H9 (cell line): ENCODE measurements around the gene RBKS. TPM values are rescaled to one million over a fixed set of nuclear protein-coding genes. Genes with fewer than 3 reads are reported as not detected.

Source experiments
- DNase-seq: peaks from one replicate; pipeline ENCODE4 v3.0.0-alpha.2; 2017
- H2AFZ ChIP-seq: one replicate; pipeline ENCODE4 v1.6.1; 2013; ENCODE audit warnings: mild to moderate bottlenecking, low read length, control low read depth, moderate library complexity
- H2AK5ac ChIP-seq: 2 replicates; pipeline ENCODE4 v1.6.1; 2013; ENCODE audit warnings: low read length, control low read depth, mixed read lengths; ENCODE audit not compliant: insufficient read length
- H2BK120ac ChIP-seq: one replicate; pipeline ENCODE4 v1.6.1; 2013; ENCODE audit warnings: low read depth, mild to moderate bottlenecking, low read length, control low read depth, inconsistent platforms; ENCODE audit not compliant: poor library complexity, severe bottlenecking
- H2BK12ac ChIP-seq: 2 replicates; pipeline ENCODE4 v1.6.1; 2013; ENCODE audit warnings: low read length, control low read depth, mixed read lengths, low read depth; ENCODE audit not compliant: insufficient read length
- H2BK15ac ChIP-seq: 2 replicates; pipeline ENCODE4 v1.6.1; 2013; ENCODE audit warnings: low read depth, low read length, control low read depth
- H2BK20ac ChIP-seq: one replicate; pipeline ENCODE4 v1.6.1; 2013; ENCODE audit warnings: low read depth, mild to moderate bottlenecking, low read length, control low read depth, inconsistent platforms; ENCODE audit not compliant: poor library complexity, severe bottlenecking
- H2BK5ac ChIP-seq: 2 replicates; pipeline ENCODE4 v1.6.1; 2013; ENCODE audit warnings: low read length, control low read depth, mixed read lengths; ENCODE audit not compliant: insufficient read length
- H3K14ac ChIP-seq: 2 replicates; pipeline ENCODE4 v1.6.1; 2013; ENCODE audit warnings: low read length, control low read depth; ENCODE audit not compliant: insufficient read depth
- H3K18ac ChIP-seq: 2 replicates; pipeline ENCODE4 v1.6.1; 2013; ENCODE audit warnings: low read depth, mild to moderate bottlenecking, mixed read lengths, low read length, control low read depth; ENCODE audit not compliant: insufficient read length
- H3K23ac ChIP-seq: 2 replicates; pipeline ENCODE4 v1.6.1; 2013; ENCODE audit warnings: low read length, control low read depth, mixed read lengths, low read depth; ENCODE audit not compliant: insufficient read length
- H3K23me2 ChIP-seq: 2 replicates; pipeline ENCODE4 v1.6.1; 2013; ENCODE audit warnings: low read depth, mild to moderate bottlenecking, mixed read lengths, low read length, control low read depth; ENCODE audit not compliant: insufficient read length, poor library complexity, severe bottlenecking
- H3K27ac ChIP-seq: 2 replicates; pipeline ENCODE4 v1.5.1; 2013; ENCODE audit warnings: low read length, control low read depth, mixed read lengths, low read depth; ENCODE audit not compliant: insufficient read length
- H3K27me3 ChIP-seq: 2 replicates; pipeline ENCODE4 v1.6.1; 2013; ENCODE audit warnings: low read length, control low read depth, inconsistent platforms; ENCODE audit not compliant: insufficient read depth
- H3K4ac ChIP-seq: 2 replicates; pipeline ENCODE4 v1.6.1; 2013; ENCODE audit warnings: low read depth, mild to moderate bottlenecking, control low read depth, inconsistent platforms, low read length, moderate library complexity
- H3K4me1 ChIP-seq: 2 replicates; pipeline ENCODE4 v1.6.1; 2013; ENCODE audit warnings: low read length, control low read depth, inconsistent platforms; ENCODE audit not compliant: insufficient read depth
- H3K4me2 ChIP-seq: 2 replicates; pipeline ENCODE4 v1.6.1; 2013; ENCODE audit warnings: low read length, control low read depth, mixed read lengths; ENCODE audit not compliant: insufficient read length, insufficient read depth
- H3K56ac ChIP-seq: 2 replicates; pipeline ENCODE4 v1.6.1; 2013; ENCODE audit warnings: low read depth, mild to moderate bottlenecking, mixed read lengths, low read length, control low read depth; ENCODE audit not compliant: insufficient read length
- H3K79me1 ChIP-seq: 2 replicates; pipeline ENCODE4 v1.6.1; 2013; ENCODE audit warnings: low read depth, mild to moderate bottlenecking, moderate library complexity, low read length, control low read depth, inconsistent platforms; ENCODE audit not compliant: insufficient read depth, poor library complexity, severe bottlenecking
- H3K79me2 ChIP-seq: 2 replicates; pipeline ENCODE4 v1.6.1; 2013; ENCODE audit warnings: low read length, control low read depth, inconsistent platforms; ENCODE audit not compliant: insufficient read depth
- H3K9ac ChIP-seq: 2 replicates; pipeline ENCODE4 v1.6.1; 2013; ENCODE audit warnings: low read length, control low read depth, mixed read lengths; ENCODE audit not compliant: insufficient read length; ENCODE audit errors: extremely low read depth
- H3K9me3 ChIP-seq: one replicate; pipeline ENCODE4 v1.6.1; 2013; ENCODE audit warnings: low read depth, low read length, inconsistent platforms; ENCODE audit not compliant: control insufficient read depth
- H3T11ph ChIP-seq: one replicate; pipeline ENCODE4 v1.6.1; 2013; ENCODE audit warnings: mild to moderate bottlenecking, low read length, control low read depth, inconsistent platforms
- H4K20me1 ChIP-seq: one replicate; pipeline ENCODE4 v1.6.1; 2013; ENCODE audit not compliant: control insufficient read depth, insufficient read length, insufficient read depth
- H4K5ac ChIP-seq: 2 replicates; pipeline ENCODE4 v1.6.1; 2013; ENCODE audit warnings: low read depth, mild to moderate bottlenecking, mixed read lengths, low read length, control low read depth; ENCODE audit not compliant: insufficient read length
- H4K8ac ChIP-seq: replicated peaks from 2 replicates; pipeline ENCODE4 v1.6.1; 2013; ENCODE audit warnings: low read length, control low read depth, mixed read lengths, low read depth; ENCODE audit not compliant: insufficient read length
- H4K91ac ChIP-seq: 2 replicates; pipeline ENCODE4 v1.6.1; 2013; ENCODE audit warnings: low read depth, mild to moderate bottlenecking, moderate library complexity, mixed read lengths, low read length, control low read depth; ENCODE audit not compliant: insufficient read length
- H3K27ac Mint-ChIP-seq, 3 experiments: 2 replicates in 2 of 3; 3 replicates in 1 of 3; pipeline ENCODE4 v1.8.0; 2020 to 2021; ENCODE audit warnings: mixed read lengths in 3 of 3, mild to moderate bottlenecking in 1 of 3, moderate library complexity in 1 of 3
- H3K27me3 Mint-ChIP-seq: 2 replicates; pipeline ENCODE4 v1.8.0; 2021; ENCODE audit warnings: low read depth, mild to moderate bottlenecking, moderate library complexity, mixed read lengths
- H3K36me3 Mint-ChIP-seq, 3 experiments: 2 replicates in 2 of 3; 3 replicates in 1 of 3; pipeline ENCODE4 v1.8.0; 2020 to 2021; ENCODE audit warnings: low read depth in 3 of 3, mixed read lengths in 3 of 3; ENCODE audit not compliant: insufficient read depth in 1 of 3
- H3K4me1 Mint-ChIP-seq, 2 experiments: 2 replicates each; pipeline ENCODE4 v1.8.0; 2020; ENCODE audit warnings: mixed read lengths in 2 of 2
- H3K4me3 Mint-ChIP-seq, 2 experiments: 2 replicates in 1 of 2; 3 replicates in 1 of 2; pipeline ENCODE4 v1.8.0; 2020 to 2021; ENCODE audit warnings: mild to moderate bottlenecking in 2 of 2, mixed read lengths in 2 of 2, moderate library complexity in 1 of 2
- H3K9me3 Mint-ChIP-seq, 2 experiments: 2 replicates in 1 of 2; 3 replicates in 1 of 2; pipeline ENCODE4 v1.8.0; 2020; ENCODE audit warnings: mild to moderate bottlenecking in 2 of 2, mixed read lengths in 2 of 2, moderate library complexity in 1 of 2
- WGBS: extraction: QIAGEN DNeasy Blood & Tissue Kit; methylation state at CpG from one replicate; pipeline ENCODE4 v1.1.7; 2013; ENCODE audit warnings: missing lambda C conversion rate, low lambda C conversion rate, mixed read lengths; ENCODE audit not compliant: insufficient read length; ENCODE audit errors: extremely low coverage; 5-methylcytosine and 5-hydroxymethylcytosine counted together
- total RNA-seq: library from RNA; stranded (reverse); gene quantifications from 2 replicates; pipeline ENCODE4 v1.2.1, GENCODE V29; 2021
- TF ChIP-seq, protein P1 (sequence below): fragments of 200-600 bp; sonication (generic); conservative IDR thresholded peaks from 3 replicates; pipeline ENCODE4 v1.8.0; 2021; ENCODE audit warnings: antibody characterized with exemption, mild to moderate bottlenecking

Gene RBKS
- total RNA-seq, 1 experiment from 2014 or later = 2.3 TPM

DNA sequence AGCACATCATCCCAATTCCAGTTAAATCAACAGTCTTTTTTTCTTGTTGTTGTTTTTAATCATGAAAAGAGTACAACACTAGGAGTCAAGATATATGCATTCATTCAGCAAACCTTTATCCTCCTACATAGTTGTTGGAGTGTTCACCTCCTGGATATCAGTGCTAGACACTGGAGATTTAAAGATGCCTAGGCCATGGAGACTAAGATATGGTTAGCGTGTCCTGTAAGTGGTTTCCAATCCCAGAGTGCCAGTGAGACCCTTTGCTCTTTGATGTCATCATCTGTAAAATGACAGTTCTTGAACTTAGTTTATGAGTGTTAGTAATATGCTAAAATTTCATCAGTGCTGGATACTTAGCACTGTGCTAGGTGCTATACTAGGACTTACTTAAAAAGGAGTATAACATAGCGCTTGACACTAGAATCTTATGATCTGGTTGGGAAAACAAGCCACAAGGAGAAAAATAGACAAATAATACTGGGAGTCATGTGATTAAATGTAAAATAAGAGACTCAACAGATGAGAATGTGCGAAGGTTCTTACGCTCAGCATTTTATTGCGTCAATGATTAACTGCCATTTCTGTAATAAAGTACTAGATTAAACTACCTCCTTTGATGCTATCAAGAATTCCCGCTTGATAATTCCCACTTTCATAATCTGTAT, 31.8 kb upstream of the RBKS start:
- Histone ChIP-seq H2BK20ac (no peak overlapping the region), H2BK5ac (no peak overlapping the region), H4K5ac (no peak overlapping the region), H4K20me1 (no peaks in the 10 kb centered on the region), H3K9ac (no peak overlapping the region), H3K4me2 (no peak overlapping the region), H3K56ac (no peak overlapping the region), H2BK120ac (no peak overlapping the region), H3K79me2 (no peaks in the 10 kb centered on the region), H3K4ac (no peak overlapping the region), H4K8ac (no peak overlapping the region), H2BK12ac (no peak overlapping the region), H3K23me2 (no peaks in the 10 kb centered on the region), H3T11ph (no peak overlapping the region), H3K27ac (no peak overlapping the region), H3K9me3 (no peaks in the 10 kb centered on the region), H3K14ac (no peak overlapping the region), H2AFZ (no peak overlapping the region), H3K79me1 (no peaks in the 10 kb centered on the region), H3K18ac (no peak overlapping the region), H4K91ac (no peak overlapping the region), H3K23ac (no peak overlapping the region), H3K27me3 (no peaks in the 10 kb centered on the region), H2AK5ac (no peak overlapping the region), H3K4me1 (peaks cover 2% of the 10 kb centered on the region; the same call in 1 of the 2 replicates), H2BK15ac (no peak overlapping the region)
- H3K4me3 Mint-ChIP-seq = no peak overlapping the region
- no peak overlapping the region for H3K27ac Mint-ChIP-seq
- no peaks in the 10 kb centered on the region for H3K9me3 Mint-ChIP-seq
- no peak for DNase-seq
- no peaks in the 10 kb centered on the region for H3K36me3 Mint-ChIP-seq
- peaks cover 6% of the 10 kb centered on the region in 2 experiments for H3K4me1 Mint-ChIP-seq
- WGBS = no CpG with 5 or more reads among the region's 6 CpGs
- TF ChIP-seq, protein P1, sequence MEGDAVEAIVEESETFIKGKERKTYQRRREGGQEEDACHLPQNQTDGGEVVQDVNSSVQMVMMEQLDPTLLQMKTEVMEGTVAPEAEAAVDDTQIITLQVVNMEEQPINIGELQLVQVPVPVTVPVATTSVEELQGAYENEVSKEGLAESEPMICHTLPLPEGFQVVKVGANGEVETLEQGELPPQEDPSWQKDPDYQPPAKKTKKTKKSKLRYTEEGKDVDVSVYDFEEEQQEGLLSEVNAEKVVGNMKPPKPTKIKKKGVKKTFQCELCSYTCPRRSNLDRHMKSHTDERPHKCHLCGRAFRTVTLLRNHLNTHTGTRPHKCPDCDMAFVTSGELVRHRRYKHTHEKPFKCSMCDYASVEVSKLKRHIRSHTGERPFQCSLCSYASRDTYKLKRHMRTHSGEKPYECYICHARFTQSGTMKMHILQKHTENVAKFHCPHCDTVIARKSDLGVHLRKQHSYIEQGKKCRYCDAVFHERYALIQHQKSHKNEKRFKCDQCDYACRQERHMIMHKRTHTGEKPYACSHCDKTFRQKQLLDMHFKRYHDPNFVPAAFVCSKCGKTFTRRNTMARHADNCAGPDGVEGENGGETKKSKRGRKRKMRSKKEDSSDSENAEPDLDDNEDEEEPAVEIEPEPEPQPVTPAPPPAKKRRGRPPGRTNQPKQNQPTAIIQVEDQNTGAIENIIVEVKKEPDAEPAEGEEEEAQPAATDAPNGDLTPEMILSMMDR = no peak
- no peaks in the 10 kb centered on the region for H3K27me3 Mint-ChIP-seq
